WTC11 (cell line): Measurements from ENCODE around the gene EMILIN3. TPM values are rescaled to one million over a fixed set of nuclear protein-coding genes. Genes with fewer than 3 reads are reported as not detected.

ENCODE experiments used
- ATAC-seq: fragments of 200-7000 bp; cut with Tn5 transposase; 2 replicates; pipeline ENCODE4 v1.10.0; 2021; ENCODE audit warnings: mild to moderate bottlenecking, moderate library complexity
- CTCF ChIA-PET: fragments of 300-600 bp; sonication (Branson Sonifier 250); formaldehyde crosslinking; loops from one replicate; lab custom pipeline; 2021; ENCODE audit warnings: antibody characterized with exemption; lab: Charles Lee
- POLR2A ChIA-PET: fragments of 350-600 bp; sonication (Branson Sonifier 250); formaldehyde crosslinking; loops from one replicate; lab custom pipeline; 2021; ENCODE audit warnings: antibody characterized with exemption; lab: Charles Lee
- DNase-seq: peaks from one replicate; pipeline ENCODE4 v3.0.0; 2021; ENCODE audit warnings: low spot score
- H3K27ac Mint-ChIP-seq: 2 replicates; pipeline ENCODE4 v1.8.0; 2021; ENCODE audit warnings: mixed read lengths
- H3K27me3 Mint-ChIP-seq: 2 replicates; pipeline ENCODE4 v1.8.0; 2021; ENCODE audit warnings: low read depth, mild to moderate bottlenecking, moderate library complexity, mixed read lengths
- H3K36me3 Mint-ChIP-seq: 2 replicates; pipeline ENCODE4 v1.8.0; 2021; ENCODE audit warnings: mixed read lengths
- H3K4me1 Mint-ChIP-seq: 2 replicates; pipeline ENCODE4 v1.8.0; 2022; ENCODE audit warnings: mixed read lengths
- H3K4me3 Mint-ChIP-seq: 2 replicates; pipeline ENCODE4 v1.8.0; 2021; ENCODE audit warnings: mild to moderate bottlenecking, moderate library complexity, mixed read lengths
- H3K9me3 Mint-ChIP-seq: 2 replicates; pipeline ENCODE4 v1.8.0; 2021; ENCODE audit warnings: mixed read lengths
- AFF4 ChIP-seq: sonication (generic); formaldehyde crosslinking; IDR thresholded peaks from 2 replicates; pipeline ENCODE4 v1.8.1; 2023; ENCODE audit warnings: mild to moderate bottlenecking, missing genetic modification reagents, borderline replicate concordance
- ARID4B ChIP-seq: sonication (generic); formaldehyde crosslinking; IDR thresholded peaks from 2 replicates; pipeline ENCODE4 v1.8.0; 2023; ENCODE audit warnings: missing genetic modification reagents, mild to moderate bottlenecking, borderline replicate concordance
- ATF6 ChIP-seq: sonication (generic); formaldehyde crosslinking; IDR thresholded peaks from 2 replicates; pipeline ENCODE4 v1.8.1; 2023; ENCODE audit warnings: mild to moderate bottlenecking, missing genetic modification reagents
- CREM ChIP-seq: sonication (generic); formaldehyde crosslinking; IDR thresholded peaks from 2 replicates; pipeline ENCODE4 v1.8.1; 2022; ENCODE audit warnings: mild to moderate bottlenecking, missing genetic modification reagents, moderate library complexity
- EMX1 ChIP-seq: fragments of 250-450 bp; sonication (Bioruptor Pico); IDR thresholded peaks from 2 replicates; pipeline ENCODE4 v1.8.0; 2021; ENCODE audit warnings: mild to moderate bottlenecking
- ERG ChIP-seq: fragments of 250-450 bp; sonication (Bioruptor Pico); IDR thresholded peaks from 2 replicates; pipeline ENCODE4 v1.8.0; 2021; ENCODE audit warnings: mild to moderate bottlenecking
- FOXK1 ChIP-seq: sonication (generic); formaldehyde crosslinking; IDR thresholded peaks from 2 replicates; pipeline ENCODE4 v1.8.0; 2022; ENCODE audit warnings: mild to moderate bottlenecking, moderate library complexity, missing genetic modification reagents
- NR1H2 ChIP-seq: sonication (generic); formaldehyde crosslinking; IDR thresholded peaks from 2 replicates; pipeline ENCODE4 v1.9.0; 2021; ENCODE audit warnings: mild to moderate bottlenecking, moderate library complexity, missing genetic modification reagents
- TEAD4 ChIP-seq: sonication (generic); formaldehyde crosslinking; IDR thresholded peaks from 2 replicates; pipeline ENCODE4 v1.8.0; 2022; ENCODE audit warnings: mild to moderate bottlenecking, missing genetic modification reagents
- ZNF416 ChIP-seq: fragments of 250-450 bp; sonication (Bioruptor Pico); IDR thresholded peaks from 2 replicates; pipeline ENCODE4 v1.9.0; 2021; ENCODE audit warnings: mild to moderate bottlenecking, inconsistent platforms
- total RNA-seq: library from RNA; stranded (reverse); gene quantifications from 3 replicates; pipeline ENCODE4 v1.2.3, GENCODE V29; 2021
- TF ChIP-seq, protein P1 (sequence below): sonication (generic); formaldehyde crosslinking; conservative IDR thresholded peaks from 2 replicates; pipeline ENCODE4 v1.8.1; 2022; ENCODE audit warnings: mild to moderate bottlenecking, missing genetic modification reagents

The EMILIN3 gene
- total RNA-seq, 1 experiment from 2014 or later = 5.5 TPM

DNA sequence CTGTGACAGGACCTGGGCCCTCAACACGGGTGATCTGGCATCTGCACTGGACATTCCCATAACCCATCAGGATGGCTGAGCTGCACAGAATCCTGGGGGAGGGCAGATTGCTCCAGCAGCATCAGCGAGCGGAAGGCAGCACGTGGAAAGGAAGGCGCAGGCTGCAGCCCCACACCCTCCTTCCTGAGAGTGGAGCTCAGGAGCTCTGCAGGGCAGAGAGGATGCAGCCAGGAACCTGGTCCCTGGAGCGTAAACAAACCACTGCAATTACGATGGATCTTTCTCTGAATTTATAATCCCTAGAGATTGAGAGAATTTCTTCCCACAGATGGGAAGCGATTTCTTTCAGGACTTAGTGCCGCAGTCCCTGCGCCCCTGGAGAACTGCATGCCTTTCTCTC is 39.7 kb upstream of the EMILIN3 start (continued):
- TF ChIP-seq ARID4B = no peak
- no peak for TF ChIP-seq AFF4 (CRISPR knock-in tag)
- TF ChIP-seq ZNF416 (CRISPR knock-in tag) = no peak
- TF ChIP-seq ERG (CRISPR knock-in tag) = no peak

DNA sequence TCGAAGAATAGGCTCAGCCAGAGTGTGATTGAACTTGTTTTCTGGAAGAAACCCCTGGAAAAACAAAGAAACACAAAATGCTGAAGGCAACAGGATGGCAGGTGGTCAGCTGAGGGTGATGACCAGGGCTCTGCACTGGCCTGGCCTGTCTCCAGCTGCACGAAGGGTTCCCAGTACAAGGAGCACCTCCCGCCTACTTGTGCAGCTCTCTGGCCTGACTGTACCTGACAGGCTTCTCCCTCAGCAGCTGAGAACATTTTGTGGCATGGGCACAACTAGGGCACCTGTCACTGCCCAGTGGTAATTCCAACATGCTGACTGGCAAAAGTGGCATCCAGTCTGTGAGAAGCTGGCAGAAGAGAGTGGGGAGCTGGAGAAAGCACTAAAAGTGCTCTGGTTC is 38.8 kb upstream of the EMILIN3 start:
- ChIA-PET POLR2A (no interaction called here), CTCF (no interaction called here)
- Mint-ChIP-seq H3K4me3 (no peak overlapping the region), H3K4me1 (0 out of 2 replicates have a peak, but pooled peaks cover 3% of the 10 kb centered on the region), H3K27me3 (no peaks in the 10 kb centered on the region), H3K36me3 (peaks cover 50% of the 10 kb centered on the region), H3K27ac (no peak overlapping the region), H3K9me3 (no peaks in the 10 kb centered on the region)
- TF ChIP-seq EMX1 (no peak), TEAD4 (no peak), ATF6 (no peak), NR1H2 (CRISPR knock-in tag) (no peak)
- TF ChIP-seq, protein P1, sequence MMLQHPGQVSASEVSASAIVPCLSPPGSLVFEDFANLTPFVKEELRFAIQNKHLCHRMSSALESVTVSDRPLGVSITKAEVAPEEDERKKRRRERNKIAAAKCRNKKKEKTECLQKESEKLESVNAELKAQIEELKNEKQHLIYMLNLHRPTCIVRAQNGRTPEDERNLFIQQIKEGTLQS = no peak
- no peak for DNase-seq
- no peak for ATAC-seq

DNA sequence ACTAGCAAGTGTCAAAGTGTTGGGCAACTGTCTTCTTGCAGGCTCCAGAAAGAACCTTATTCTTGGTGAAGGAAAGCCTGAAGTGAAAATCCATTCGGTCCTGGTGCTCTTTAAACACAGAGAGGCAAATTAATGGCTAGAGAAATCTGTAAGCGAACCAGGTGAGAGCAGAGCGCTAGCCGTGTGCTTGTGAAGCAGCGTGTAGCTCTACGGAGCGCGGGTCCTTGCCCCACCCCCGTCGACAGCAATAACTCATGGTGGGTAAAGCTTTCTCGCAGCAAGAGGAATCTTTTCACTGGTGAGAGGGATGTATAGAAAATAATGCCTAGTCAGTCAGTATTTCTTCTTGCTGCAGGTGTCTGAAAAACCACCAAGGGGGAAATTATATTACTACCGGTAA is 37.0 kb upstream of the EMILIN3 start:
- ATAC-seq (no peak), DNase-seq (no peak)
- ChIA-PET CTCF (no interaction called here), POLR2A (no interaction called here)
- H3K4me1 Mint-ChIP-seq = 0 out of 2 replicates have a peak, but pooled peaks cover 3% of the 10 kb centered on the region
- no peaks in the 10 kb centered on the region for H3K27me3 Mint-ChIP-seq
- TF ChIP-seq FOXK1 (CRISPR knock-in tag) (no peak), CREM (no peak)
- peaks cover 35% of the 10 kb centered on the region for H3K36me3 Mint-ChIP-seq
- H3K27ac Mint-ChIP-seq = no peak overlapping the region
- H3K9me3 Mint-ChIP-seq = no peaks in the 10 kb centered on the region
- no peak overlapping the region for H3K4me3 Mint-ChIP-seq
